CD4-positive, alpha-beta T cell treated with Interleukin-17A for 1 hour (primary cell): ENCODE data around the gene RAB3C.
"Not testable (repeated sequence)": the region's sequence is repeated elsewhere in the genome, so short reads cannot be mapped to it uniquely, and the experiment has no call there.

Experiments used
- DNase-seq: peaks from one replicate; pipeline ENCODE4 v3.0.0-alpha.2; 2020

Gene RAB3C, protein sequence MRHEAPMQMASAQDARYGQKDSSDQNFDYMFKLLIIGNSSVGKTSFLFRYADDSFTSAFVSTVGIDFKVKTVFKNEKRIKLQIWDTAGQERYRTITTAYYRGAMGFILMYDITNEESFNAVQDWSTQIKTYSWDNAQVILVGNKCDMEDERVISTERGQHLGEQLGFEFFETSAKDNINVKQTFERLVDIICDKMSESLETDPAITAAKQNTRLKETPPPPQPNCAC

GRCh38 chr5:58582803-58583491 lies at the start of gene RAB3C:
TSS of gene RAB3C (plus strand) at chr5:58583075. CDS start at chr5:58583209, 134 bp downstream.
- peak; percentile 52 for DNase-seq

DNA sequence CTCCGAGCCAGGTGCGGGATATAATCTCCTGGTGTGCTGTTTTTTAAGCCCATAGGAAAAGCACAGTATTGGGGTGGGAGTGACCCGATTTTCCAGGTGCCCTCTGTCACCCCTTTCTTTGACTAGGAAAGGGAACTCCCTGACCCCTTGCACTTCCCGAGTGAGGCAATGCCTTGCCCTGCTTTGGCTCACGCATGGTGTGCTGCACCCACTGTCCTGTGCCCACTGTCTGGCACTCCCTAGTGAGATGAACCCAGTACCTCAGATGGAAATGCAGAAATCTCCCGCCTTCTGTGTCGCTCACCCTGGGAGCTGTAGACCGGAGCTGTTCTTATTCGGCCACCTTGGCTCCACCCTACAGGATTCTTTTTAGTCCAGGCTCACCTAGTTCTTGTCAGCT lies 40.9 kb upstream of the RAB3C start:
- DNase-seq, result not testable (repeated sequence)

DNA sequence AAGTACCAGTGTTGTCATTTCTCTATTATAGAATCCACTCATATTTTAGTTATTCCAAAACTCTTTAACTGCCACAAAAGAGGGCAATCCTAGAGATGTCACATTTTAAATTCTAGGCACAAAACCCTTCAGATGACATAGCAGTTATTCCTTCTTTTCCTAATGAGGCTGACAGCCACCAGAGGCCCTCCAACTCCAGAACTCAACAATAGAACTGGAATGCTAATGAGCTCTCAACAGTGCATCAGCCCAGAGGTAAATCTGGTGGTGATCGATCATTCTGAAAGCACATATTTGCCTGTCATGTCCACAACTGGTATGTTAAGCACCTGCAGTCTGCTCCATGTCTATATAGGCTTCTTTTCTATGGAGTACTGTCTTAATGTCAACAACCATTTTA lies 40.2 kb upstream of the RAB3C start:
- no peak for DNase-seq

- DNase-seq, result no peak
Measured at GRCh38 chr5:58543723-58544122, 39.2 kb upstream of the RAB3C start.

- DNase-seq, result peak; percentile 2
Measured at GRCh38 chr5:58544195-58544594, 38.7 kb upstream of the RAB3C start.

DNA sequence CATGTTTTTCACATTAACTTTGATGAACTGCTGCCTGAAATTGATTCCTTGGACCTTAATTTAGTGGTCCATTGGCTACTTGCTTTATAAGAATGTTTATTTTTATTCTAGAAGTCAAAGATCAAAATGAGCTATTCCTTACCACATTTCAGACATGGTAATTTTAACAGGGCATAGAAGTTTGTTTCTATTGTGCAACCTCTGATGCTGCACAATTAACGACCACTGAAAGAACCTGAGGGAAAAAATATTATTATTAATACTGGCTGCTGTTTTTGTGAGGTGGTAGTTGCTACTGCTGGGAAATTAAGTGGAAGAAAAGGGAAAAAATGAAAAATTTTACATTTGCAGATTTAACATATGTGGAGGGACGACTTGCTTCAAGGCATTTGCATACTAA lies 37.9 kb upstream of the RAB3C start:
- DNase-seq, result no peak

DNA sequence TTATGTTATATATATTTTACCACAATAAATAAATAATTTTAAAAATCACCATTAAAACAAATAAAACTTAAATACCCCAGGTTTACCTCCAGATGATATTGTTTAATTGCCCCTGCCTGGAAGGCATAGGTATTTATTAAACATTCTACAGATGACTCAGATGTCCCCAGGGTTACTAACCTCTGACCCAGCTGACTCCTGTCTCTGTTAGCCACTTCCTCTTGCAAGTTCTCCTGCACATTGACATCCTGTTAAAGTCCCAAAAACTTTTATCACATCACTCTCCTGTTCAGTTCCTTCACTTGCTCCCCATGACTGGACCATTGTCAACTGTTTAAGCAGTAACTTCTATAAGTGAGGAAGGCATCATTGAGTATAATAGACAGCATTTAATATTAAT lies 37.0 kb upstream of the RAB3C start:
- DNase-seq, result no peak

- no peak for DNase-seq
Measured at GRCh38 chr5:58548068-58548467, 34.8 kb upstream of the RAB3C start.

- DNase-seq, result no peak
Measured at GRCh38 chr5:58551492-58551891, 31.4 kb upstream of the RAB3C start.

- DNase-seq, result not testable (repeated sequence)
Measured at GRCh38 chr5:58557665-58558338, 25.1 kb upstream of the RAB3C start.

DNA sequence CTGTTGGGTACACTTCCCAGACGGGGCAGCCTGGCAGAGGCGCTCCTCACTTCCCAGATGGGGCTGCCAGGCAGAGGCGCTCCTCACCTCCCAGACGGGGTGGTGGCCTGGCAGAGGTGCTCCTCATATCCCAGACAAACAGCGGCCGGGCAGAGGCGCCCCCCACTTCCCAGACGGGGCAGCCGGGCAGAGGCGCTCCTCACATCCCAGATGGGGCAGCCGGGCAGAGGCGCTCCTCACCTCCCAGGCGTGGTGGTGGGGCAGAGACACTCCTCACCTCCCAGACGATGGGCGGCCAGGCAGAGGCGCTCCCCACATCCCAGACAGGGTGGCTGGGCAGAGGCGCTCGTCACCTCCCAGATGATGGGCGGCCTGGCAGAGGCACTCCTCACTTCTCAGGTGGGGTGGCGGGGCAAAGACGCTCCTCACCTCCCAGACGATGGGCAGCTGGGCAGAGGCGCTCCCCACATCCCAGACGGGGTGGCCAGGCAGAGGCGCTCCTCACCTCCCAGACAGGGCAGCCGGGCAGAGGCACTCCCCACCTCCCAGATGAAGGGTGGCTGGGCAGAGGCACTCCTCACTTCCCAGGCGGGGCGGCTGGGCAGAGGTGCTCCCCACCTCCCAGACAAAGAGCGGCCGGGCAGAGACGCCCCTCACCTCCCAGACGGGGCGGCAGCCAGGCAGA lies 19.7 kb upstream of the RAB3C start:
- DNase-seq, result not testable (repeated sequence)

- not testable (repeated sequence) for DNase-seq
Measured at GRCh38 chr5:58564043-58564832, 18.6 kb upstream of the RAB3C start.

GRCh38 chr5:58565033-58565432 lies 17.8 kb upstream of the RAB3C start:
- no peak for DNase-seq

DNA sequence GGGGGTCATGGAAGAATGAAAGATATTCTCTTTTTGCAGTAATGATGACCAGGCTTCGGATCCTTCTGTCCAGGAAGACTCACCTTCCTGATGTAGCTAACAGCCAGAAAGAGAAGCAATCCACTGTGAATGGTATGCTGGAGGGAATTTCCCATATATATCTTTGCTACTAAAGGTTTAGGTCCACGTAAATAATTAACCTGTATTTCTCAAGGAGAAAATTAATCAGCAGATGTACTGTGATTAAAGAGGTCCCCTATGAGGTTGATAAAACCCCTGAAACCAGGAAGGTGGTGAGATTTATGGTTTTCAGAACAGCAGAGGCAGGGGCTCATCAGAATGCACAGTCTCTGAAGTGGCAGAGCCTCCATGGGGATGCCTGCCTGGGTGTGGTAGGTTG lies 11.4 kb upstream of the RAB3C start:
- DNase-seq, result no peak

DNA sequence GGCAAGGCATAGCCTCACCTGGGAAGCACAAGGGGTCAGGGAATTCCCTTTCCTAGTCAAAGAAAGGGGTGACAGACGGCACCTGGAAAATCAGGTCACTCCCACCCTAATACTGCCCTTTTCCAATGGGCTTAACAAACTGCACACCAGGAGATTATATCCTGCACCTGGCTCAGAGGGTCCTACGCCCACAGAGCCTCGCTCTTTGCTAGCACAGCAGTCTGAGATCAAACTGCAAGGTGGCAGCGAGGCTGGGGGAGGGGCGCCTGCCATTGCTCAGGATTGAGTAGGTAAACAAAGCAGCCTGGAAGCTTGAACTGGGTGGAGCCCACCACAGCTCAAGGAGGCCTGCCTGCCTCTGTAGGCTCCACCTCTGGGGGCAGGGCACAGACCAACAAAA lies 9.9 kb upstream of the RAB3C start:
- not testable (repeated sequence) for DNase-seq

GRCh38 chr5:58579781-58580180 lies 3.1 kb upstream of the RAB3C start:
- no peak for DNase-seq

GRCh38 chr5:58582019-58582802 lies 664 bp upstream of the RAB3C start:
- no peak for DNase-seq

GRCh38 chr5:58595952-58596351 lies 13.1 kb downstream of the RAB3C start:
- DNase-seq, result no peak

GRCh38 chr5:58598440-58598839 lies 15.6 kb downstream of the RAB3C start:
- no peak for DNase-seq

DNA sequence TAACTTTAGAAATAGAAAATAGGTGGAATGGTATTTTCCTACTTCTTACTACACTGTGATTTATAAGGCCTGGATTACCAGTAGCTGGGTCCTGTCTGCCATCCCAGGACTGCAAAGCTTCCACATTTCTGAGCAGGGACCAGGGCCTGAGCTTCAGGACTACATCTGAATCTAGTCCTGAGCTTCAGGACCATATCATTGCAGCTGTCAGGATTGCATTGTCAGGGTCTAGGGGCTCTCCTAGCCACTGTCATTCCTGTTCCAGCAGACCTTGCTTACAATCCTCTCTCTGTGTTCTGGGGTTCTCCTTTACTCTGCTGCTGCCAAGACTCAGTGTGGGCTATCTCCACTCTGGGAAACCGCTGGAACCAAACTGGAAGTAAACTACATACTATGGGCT lies 16.3 kb downstream of the RAB3C start:
- no peak for DNase-seq

DNA sequence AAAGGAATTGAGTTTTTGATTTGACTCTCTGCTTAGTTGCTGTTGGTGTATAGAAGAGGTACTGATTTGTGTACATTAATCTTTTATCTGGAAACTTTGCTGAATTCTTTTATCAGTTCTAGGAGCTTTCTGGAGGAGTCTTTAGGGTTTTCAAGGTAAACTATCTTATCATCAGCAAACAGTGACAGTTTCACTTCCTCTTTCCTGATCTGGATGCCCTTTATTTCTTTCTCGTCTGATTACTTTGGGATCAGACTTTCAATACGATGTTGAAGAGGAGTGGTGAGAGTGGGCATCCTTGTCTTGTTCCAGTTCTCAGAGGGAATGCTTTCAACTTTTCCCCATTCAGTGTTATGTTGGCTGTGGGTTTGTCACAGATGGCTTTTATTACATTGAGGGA lies 17.7 kb downstream of the RAB3C start:
- DNase-seq, result not testable (repeated sequence)

DNA sequence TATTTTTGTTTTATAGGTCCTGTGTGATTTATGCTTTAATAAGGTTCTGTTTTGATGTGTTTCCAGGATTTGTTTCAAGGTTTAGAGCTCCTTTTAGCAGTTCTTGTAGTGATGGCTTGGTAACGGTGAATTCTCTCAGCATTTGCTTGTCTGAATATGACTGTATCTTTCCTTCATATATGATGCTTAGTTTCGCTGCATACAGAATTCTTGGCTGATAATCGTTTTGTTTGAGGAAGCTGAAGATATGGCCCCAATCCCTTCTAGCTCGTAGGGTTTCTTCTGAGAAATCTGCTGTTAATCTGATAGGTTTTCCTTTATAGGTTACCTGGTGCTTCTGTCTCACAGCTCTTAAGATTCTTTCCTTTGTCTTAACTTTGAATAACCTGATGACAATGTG lies 20.0 kb downstream of the RAB3C start:
- DNase-seq, result not testable (repeated sequence)
